IPS DF 6.9 (cell line): ENCODE data around the gene MILR1.

Experiments used
- DNase-seq: peaks from one replicate; pipeline ENCODE4 v3.0.0-alpha.2; 2013; ENCODE audit warnings: low read depth, low spot score
- H3K27ac ChIP-seq: one replicate; pipeline ENCODE4 v1.5.1; 2013; ENCODE audit warnings: low read length, control low read depth
- H3K27me3 ChIP-seq: 2 replicates; pipeline ENCODE4 v1.6.1; 2013; ENCODE audit warnings: mild to moderate bottlenecking, low read length; ENCODE audit not compliant: control insufficient read depth, insufficient read depth
- H3K36me3 ChIP-seq: 2 replicates; pipeline ENCODE4 v1.6.1; 2013; ENCODE audit warnings: low read length; ENCODE audit not compliant: control insufficient read depth, insufficient read depth
- H3K4me1 ChIP-seq: 2 replicates; pipeline ENCODE4 v1.6.1; 2013; ENCODE audit warnings: low read length; ENCODE audit not compliant: control insufficient read depth, insufficient read depth
- H3K4me3 ChIP-seq: 2 replicates; pipeline ENCODE4 v1.5.1; 2013; ENCODE audit warnings: mild to moderate bottlenecking, low read length
- H3K9me3 ChIP-seq: 2 replicates; pipeline ENCODE4 v1.6.1; 2013; ENCODE audit warnings: low read length, inconsistent platforms; ENCODE audit not compliant: control insufficient read depth, insufficient read depth
- WGBS: extraction: QIAGEN DNeasy Blood & Tissue Kit; methylation state at CpG from one replicate; pipeline ENCODE4 v1.1.7; 2013; ENCODE audit warnings: mixed read lengths, missing lambda C conversion rate; ENCODE audit not compliant: insufficient read length, insufficient coverage; 5-methylcytosine and 5-hydroxymethylcytosine counted together

The MILR1 gene

DNA sequence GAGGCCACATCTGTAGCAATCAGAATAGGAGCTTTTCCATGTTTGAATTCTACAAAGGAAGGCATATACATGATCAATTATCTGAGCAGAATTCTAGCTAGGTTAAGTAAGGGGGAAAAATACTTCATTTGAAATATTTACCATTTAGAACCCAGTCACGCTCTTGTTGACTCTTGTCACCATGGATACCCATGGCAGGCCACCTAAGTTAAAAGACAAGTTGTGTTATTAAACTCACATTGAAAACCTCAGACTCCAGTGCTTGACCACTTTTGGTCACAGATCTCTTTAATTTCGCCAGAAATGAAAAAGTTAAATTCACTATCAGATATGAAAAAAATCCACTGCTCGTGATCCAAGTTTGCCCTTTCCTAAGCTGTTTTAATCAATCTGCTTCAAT, 53.1 kb downstream of the MILR1 start:
- Histone ChIP-seq H3K27ac (no peak overlapping the region), H3K36me3 (peaks cover 42% of the 10 kb centered on the region; the same call in 1 of the 2 replicates), H3K9me3 (no peaks in the 10 kb centered on the region), H3K27me3 (no peaks in the 10 kb centered on the region), H3K4me3 (no peak overlapping the region), H3K4me1 (no peaks in the 10 kb centered on the region)
- DNase-seq: no peak
- no CpG with 5 or more reads among the region's 3 CpGs for WGBS

DNA sequence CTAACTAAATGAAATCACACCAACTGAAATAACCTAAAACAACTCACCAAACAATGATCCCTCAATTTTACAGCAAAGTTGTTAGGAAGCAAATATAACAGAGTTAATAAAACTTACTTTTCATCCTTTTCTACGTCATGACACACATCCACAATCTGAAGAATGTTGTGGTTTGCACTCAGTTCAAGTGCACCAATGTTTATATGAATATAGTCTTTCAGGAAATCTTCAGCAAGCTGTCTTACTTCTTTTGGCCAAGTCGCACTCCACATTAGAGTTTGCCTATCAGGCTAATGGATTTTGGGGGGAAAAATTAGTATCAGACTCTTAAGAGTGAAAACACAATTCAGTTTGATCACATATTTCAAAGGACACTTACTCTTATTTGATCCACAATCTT, 53.9 kb downstream of the MILR1 start:
- DNase-seq: no peak
- Histone ChIP-seq H3K27ac (no peak overlapping the region), H3K4me3 (no peak overlapping the region), H3K27me3 (no peaks in the 10 kb centered on the region), H3K9me3 (no peaks in the 10 kb centered on the region), H3K4me1 (no peaks in the 10 kb centered on the region), H3K36me3 (peaks cover 42% of the 10 kb centered on the region; the same call in 1 of the 2 replicates)
- no CpG with 5 or more reads among the region's 2 CpGs for WGBS

DNA sequence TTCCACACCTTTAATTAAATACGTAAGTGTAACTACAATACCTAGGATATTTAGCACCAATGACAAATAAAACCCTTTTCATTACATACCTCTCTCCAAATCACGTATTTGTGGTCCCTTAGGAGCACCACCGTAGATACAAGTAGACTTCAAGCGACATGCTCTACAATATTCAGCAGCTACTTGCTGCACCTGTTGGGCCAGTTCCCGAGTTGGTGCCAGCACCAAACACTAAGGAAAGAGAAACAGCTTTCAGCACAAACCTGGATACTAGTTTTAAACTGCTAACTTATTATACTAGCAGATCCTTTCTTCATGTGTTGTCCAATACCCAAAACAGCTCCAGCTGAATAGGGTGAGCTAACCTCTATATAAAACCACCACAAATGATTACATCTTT, 54.4 kb downstream of the MILR1 start:
- H3K4me3 ChIP-seq: no peak overlapping the region
- H3K27ac ChIP-seq: no peak overlapping the region
- H3K9me3 ChIP-seq: no peaks in the 10 kb centered on the region
- no peak for DNase-seq
- peaks cover 42% of the 10 kb centered on the region; the same call in 1 of the 2 replicates for H3K36me3 ChIP-seq
- no peaks in the 10 kb centered on the region for H3K4me1 ChIP-seq
- WGBS: 100% methylated on average over 2 of the region's 5 CpGs
- H3K27me3 ChIP-seq: no peaks in the 10 kb centered on the region

DNA sequence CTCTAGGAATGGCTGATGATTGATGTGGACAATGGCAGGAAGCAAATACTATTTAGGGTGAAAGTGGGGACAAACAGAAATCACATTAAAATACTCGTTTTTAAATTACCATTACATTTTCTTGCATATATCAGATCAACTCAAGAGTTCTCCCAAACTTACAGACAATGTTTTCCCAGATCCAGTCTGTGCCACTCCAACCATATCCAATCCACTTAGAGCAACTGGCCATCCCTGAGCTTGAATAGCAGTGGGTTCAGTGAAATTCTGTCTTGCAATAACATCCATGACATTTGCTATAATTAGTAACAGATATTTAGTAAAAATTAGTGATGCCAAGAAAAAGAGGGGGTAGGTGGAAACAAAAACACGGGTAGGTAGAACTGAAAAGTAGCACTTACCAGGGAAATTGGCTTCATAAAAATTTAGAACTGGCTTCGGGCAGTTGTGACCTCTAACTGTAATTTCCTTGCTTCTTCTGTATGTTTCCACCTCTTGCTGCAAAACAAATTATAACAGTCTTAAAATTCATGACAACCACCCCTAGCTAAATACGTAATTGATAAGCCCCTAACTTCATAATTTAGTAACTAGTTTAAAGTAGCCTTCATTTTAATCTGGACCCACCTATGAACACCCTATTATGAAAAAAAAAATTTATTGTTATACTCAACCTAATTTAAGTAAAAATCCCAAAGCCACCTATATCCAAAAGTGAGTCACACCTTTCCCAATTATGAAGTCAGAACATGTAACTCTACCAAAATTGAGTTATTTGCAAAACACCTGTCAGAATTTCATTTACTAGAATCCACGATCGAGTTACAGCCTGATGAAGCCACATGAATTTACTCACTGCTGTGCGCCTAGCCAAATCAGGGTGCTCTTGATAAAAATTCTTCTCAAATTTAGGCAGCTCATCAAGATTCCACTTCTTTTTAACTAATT, 55.2 kb downstream of the MILR1 start:
- H3K9me3 ChIP-seq: no peaks in the 10 kb centered on the region
- H3K27me3 ChIP-seq: no peaks in the 10 kb centered on the region
- H3K4me1 ChIP-seq: no peaks in the 10 kb centered on the region
- 100% methylated on average over 1 of the region's 7 CpGs for WGBS
- H3K4me3 ChIP-seq: peak overlapping the region; percentile 84; the same call in 1 of the 2 replicates
- H3K27ac ChIP-seq: no peak overlapping the region
- peaks cover 44% of the 10 kb centered on the region; the same call in 1 of the 2 replicates for H3K36me3 ChIP-seq
- DNase-seq: no peak

DNA sequence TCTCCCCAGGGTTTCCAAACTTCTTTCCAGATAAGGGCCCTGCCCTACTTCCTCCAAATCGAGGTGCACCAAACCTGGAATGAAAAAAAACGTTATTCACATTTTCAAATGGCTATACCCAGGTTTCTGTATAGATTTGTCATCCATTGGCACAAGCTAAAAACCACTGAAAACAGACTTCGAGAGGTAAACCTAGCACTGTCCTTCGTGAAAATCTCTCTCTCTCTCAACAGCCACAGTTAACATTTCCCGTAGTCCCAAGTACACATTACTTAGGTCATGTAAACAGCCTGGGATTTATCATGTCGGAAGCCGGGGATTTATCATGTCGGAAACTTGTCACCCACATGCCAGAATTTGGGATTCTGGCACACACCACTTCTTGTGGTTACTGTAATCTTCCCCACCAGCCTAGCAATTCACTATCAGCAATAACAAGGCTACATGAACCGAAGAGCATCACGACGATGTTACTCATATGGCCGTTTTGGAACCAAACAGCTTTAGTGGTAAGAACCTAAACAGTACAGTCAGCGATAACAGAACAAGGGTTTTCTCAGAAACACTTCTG, 55.9 kb downstream of the MILR1 start:
- WGBS: no CpG with 5 or more reads among the region's 13 CpGs
- Histone ChIP-seq H3K27me3 (no peaks in the 10 kb centered on the region), H3K9me3 (no peaks in the 10 kb centered on the region), H3K36me3 (peaks cover 44% of the 10 kb centered on the region; the same call in 1 of the 2 replicates), H3K27ac (no peak overlapping the region), H3K4me3 (peak overlapping the region; percentile 84), H3K4me1 (no peaks in the 10 kb centered on the region)
- no peak for DNase-seq

DNA sequence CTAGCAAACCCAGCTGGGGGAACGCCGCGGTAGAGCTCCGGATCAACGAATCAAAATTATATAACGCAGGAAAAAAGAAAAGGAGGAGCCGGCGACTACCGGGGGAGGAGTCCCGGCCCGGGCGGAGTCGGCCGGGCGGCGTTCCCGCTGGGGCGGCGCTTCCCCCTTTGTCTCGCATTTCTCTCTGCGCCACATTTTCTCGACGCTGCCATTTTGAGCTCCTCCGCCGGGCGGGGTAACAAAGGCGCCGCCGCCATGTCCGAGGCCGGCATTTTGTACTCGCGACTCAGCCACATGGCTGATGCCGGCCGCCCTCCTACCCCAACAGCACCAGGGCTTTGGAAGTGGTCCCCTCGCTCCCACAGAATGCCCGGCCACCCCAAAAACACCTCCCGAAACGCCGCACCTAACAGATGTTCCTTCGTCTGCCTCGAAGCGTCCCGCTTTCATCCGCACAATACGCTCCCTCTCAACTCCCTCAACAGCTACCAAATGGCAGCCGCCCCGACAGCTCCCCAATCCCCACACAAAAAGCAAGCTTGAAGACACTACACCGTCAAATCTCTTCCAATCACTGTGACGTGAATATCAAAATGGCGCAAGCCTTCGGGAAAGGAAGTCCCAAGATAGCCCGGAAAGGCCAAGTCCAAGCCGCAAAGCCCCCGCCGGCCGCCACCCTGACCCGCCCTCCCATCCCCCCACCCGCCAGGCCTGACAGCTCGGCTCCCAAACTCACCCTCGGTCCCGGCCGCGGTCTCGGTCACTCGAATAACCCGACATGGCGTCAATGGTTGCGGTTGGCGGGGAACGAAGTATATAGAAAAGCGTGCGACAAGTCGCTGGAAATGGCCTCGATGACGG, 56.7 kb downstream of the MILR1 start:
- no peaks in the 10 kb centered on the region for H3K27me3 ChIP-seq
- peaks cover 37% of the 10 kb centered on the region; the same call in 1 of the 2 replicates for H3K36me3 ChIP-seq
- no peaks in the 10 kb centered on the region for H3K9me3 ChIP-seq
- H3K27ac ChIP-seq: no peak overlapping the region
- DNase-seq: no peak
- H3K4me3 ChIP-seq: peak overlapping the region; percentile 84
- no peaks in the 10 kb centered on the region for H3K4me1 ChIP-seq
- WGBS: no CpG with 5 or more reads among the region's 76 CpGs

DNA sequence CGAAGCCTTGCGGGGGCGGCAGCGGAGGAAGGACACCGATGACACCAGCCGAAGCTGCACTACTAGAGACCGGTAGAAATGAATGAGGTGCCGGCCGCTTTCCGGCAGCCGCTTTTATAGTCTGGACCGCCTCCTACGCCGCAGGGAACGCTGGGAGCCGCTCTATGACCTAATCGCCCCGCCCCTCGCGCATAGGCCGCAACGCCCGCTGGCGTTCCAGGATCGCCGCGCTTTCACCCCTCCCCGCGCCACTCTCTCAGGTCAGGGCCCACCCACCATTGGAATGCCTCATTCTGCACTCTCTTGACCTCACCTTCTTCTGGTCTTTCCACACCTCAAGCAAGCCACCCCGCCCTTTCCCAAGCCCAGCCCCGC, 57.3 kb downstream of the MILR1 start, which contains the start of gene DDX5:
Gene DDX5 (minus strand): TSS at position 89 of the 375 bp plus-strand sequence. CDS start 170 bp downstream, outside the sequence.
- peak within 1 kb of the TSS; percentile 84 for H3K4me3 ChIP-seq
- H3K4me1 ChIP-seq: no peaks in the 10 kb centered on the region
- DNase-seq: peak; percentile 78
- H3K36me3 ChIP-seq: peaks cover 30% of the 10 kb centered on the region; the same call in 1 of the 2 replicates
- H3K27ac ChIP-seq: no peak within 1 kb of the TSS
- no peaks in the 10 kb centered on the region for H3K27me3 ChIP-seq
- H3K9me3 ChIP-seq: no peaks in the 10 kb centered on the region
- WGBS: no CpG with 5 or more reads among the region's 31 CpGs

DNA sequence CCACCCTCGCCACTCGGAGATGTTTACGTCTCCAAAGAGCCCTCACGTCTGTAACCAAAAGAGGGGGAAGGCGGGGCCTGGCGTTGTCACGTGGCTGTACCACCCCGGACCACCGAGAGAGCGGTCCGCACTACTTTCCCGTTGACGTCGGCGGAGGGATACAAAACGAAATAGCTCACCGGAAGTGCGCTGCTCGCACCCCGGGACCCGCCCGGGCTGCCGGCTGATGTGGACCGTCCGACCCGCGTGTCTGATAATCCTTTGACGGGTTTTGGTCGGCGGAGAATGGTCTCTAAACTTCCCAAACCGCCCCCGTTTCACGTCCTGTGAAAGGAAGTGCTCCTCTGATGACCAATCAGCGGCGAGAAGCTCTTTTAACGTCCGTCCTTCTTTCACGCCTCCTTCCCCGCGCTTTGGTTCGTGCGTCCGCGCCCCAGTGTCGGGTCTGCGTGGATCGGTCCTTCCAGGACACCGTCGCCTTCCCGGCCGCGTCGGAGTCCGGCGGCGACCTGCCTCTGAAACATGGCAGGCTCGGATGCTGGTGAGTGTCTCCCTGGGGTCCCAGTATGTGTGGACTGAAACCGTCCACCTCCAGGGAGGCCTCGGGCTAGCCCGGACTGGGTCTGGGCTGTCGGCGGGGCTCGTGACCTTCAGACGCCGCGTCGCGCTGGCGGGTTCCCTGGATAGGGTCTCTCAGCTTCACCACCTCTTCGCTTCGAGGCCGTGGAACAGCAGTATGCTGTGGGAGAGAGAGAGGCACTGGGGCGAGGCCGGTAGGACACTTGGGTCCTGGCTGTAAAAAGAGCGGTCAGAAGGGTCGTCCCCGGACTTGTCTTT, 57.9 kb downstream of the MILR1 start, which contains the start of gene CEP95:
Gene CEP95 (plus strand): TSS at position 402 of the 837 bp plus-strand sequence. CDS start 121 bp downstream, at position 523.
- H3K36me3 ChIP-seq: peaks cover 24% of the 10 kb centered on the region; the same call in 1 of the 2 replicates
- no peaks in the 10 kb centered on the region for H3K27me3 ChIP-seq
- no peaks in the 10 kb centered on the region for H3K9me3 ChIP-seq
- peak within 1 kb of the TSS; percentile 84 for H3K4me3 ChIP-seq
- peak; percentile 84 for DNase-seq
- no CpG with 5 or more reads among the region's 77 CpGs for WGBS
- no peak within 1 kb of the TSS for H3K27ac ChIP-seq
- no peaks in the 10 kb centered on the region for H3K4me1 ChIP-seq

DNA sequence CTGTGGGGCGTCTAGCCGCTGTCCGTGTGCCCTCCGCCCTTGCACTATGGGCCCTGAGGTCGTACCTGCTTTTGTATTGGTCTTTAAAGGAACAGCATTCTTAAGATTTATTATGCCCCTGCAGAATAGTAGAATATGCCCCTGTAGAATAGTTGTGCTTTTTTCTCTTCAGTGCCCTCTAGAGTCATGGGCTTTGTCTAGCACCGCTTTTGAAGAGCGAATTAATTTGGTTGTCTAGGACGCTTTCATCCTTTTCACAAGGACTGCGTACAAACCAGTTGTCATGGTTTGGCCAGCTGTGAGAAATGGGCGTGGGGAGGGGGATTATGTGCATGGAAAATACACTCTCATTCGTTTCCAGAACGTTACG, 58.5 kb downstream of the MILR1 start:
- peaks cover 19% of the 10 kb centered on the region; the same call in 1 of the 2 replicates for H3K36me3 ChIP-seq

More for the DNA sequence above, 58.5 kb downstream of the MILR1 start:
- Histone ChIP-seq H3K4me1 (no peaks in the 10 kb centered on the region), H3K27me3 (no peaks in the 10 kb centered on the region), H3K27ac (no peak overlapping the region), H3K4me3 (peak overlapping the region; percentile 84), H3K9me3 (no peaks in the 10 kb centered on the region)
- no peak for DNase-seq
- WGBS: no CpG with 5 or more reads among the region's 13 CpGs
